ENCODE measurements around the gene ZNF385B.

GRCh38 chr2:179512281-179513035 lies 349.0 kb downstream of the ZNF385B start:
- no peak for TF ChIP-seq POLR2A (IDR thresholded peaks at IDR 0.05)
- TF ChIP-seq CTCF (IDR thresholded peaks at IDR 0.05): no peak
